PC-9 (cell line): Measurements from ENCODE around the gene PINLYP. TPM values are rescaled to one million over a fixed set of nuclear protein-coding genes. Genes with fewer than 3 reads are reported as not detected.
A peak's percentile ranks its signal among the peaks of the same experiment; 100 is the strongest.

Source experiments
- BruUV-seq: library from RNA; stranded (reverse); fragments of 400-500 nt; replicated peaks from 2 replicates; lab custom pipeline; 2021; lab: Mats Ljungman, UMichigan
- CTCF ChIA-PET: fragments of 300-600 bp; sonication (Branson Sonifier 250); formaldehyde crosslinking; loops from one replicate; lab custom pipeline; 2022; ENCODE audit warnings: antibody characterized with exemption; lab: Charles Lee
- POLR2A ChIA-PET: fragments of 300-600 bp; sonication (Branson Sonifier 250); formaldehyde crosslinking; loops from one replicate; lab custom pipeline; 2022; ENCODE audit warnings: antibody characterized with exemption; ENCODE audit not compliant: unreplicated experiment; lab: Charles Lee
- DNase-seq, 2 experiments: peaks; one replicate each; pipeline versions ENCODE4 v3.0.0 to v3.0.0-alpha.2; 2015 to 2022; ENCODE audit warnings: mixed read lengths in 1 of 2
- H2AFZ ChIP-seq: fragments of 200-600 bp; sonication (generic); 2 replicates; pipeline ENCODE4 v1.8.1; 2017; ENCODE audit warnings: antibody characterized with exemption
- H3F3A ChIP-seq: fragments of 200-600 bp; sonication (generic); 2 replicates; pipeline ENCODE4 v1.8.1; 2017; ENCODE audit warnings: antibody characterized with exemption, mild to moderate bottlenecking, low read depth; ENCODE audit not compliant: insufficient read depth
- H3K27ac ChIP-seq: fragments of 200-600 bp; sonication (generic); 2 replicates; pipeline ENCODE4 v1.6.1; 2016; ENCODE audit warnings: mixed run types
- H3K27me3 ChIP-seq: fragments of 200-600 bp; sonication (generic); 2 replicates; pipeline ENCODE4 v1.6.1; 2016; ENCODE audit warnings: low read depth, mixed run types; ENCODE audit not compliant: insufficient read depth
- H3K36me3 ChIP-seq: fragments of 200-600 bp; sonication (generic); 2 replicates; pipeline ENCODE4 v1.6.1; 2016; ENCODE audit warnings: low read depth, mixed run types
- H3K4me1 ChIP-seq: fragments of 200-600 bp; sonication (generic); replicated peaks from 2 replicates; pipeline ENCODE4 v1.6.1; 2016; ENCODE audit warnings: mixed run types; ENCODE audit not compliant: insufficient read depth
- H3K4me2 ChIP-seq: fragments of 200-600 bp; sonication (generic); 2 replicates; pipeline ENCODE4 v1.6.1; 2017; ENCODE audit warnings: mixed run types
- H3K4me3 ChIP-seq: fragments of 200-600 bp; sonication (generic); 2 replicates; pipeline ENCODE4 v1.6.1; 2016; ENCODE audit warnings: mixed run types
- H3K79me2 ChIP-seq: fragments of 200-600 bp; sonication (generic); 2 replicates; pipeline ENCODE4 v1.6.1; 2017; ENCODE audit warnings: low read depth, mixed run types
- H3K9me2 ChIP-seq: fragments of 200-600 bp; sonication (generic); 2 replicates; pipeline ENCODE4 v1.8.1; 2017; ENCODE audit warnings: mild to moderate bottlenecking; ENCODE audit not compliant: insufficient read depth
- H3K9me3 ChIP-seq: fragments of 200-600 bp; sonication (generic); 2 replicates; pipeline ENCODE4 v1.8.1; 2016; ENCODE audit warnings: low read depth; ENCODE audit not compliant: insufficient read depth
- H4K20me1 ChIP-seq: fragments of 200-600 bp; sonication (generic); 2 replicates; pipeline ENCODE4 v1.8.1; 2017; ENCODE audit not compliant: insufficient read depth
- EZH2 ChIP-seq: fragments of 200-600 bp; sonication (generic); IDR thresholded peaks from 2 replicates; pipeline ENCODE4 v1.8.0; 2017; ENCODE audit warnings: antibody characterized with exemption, low read depth
- intact Hi-C: fragments of 100-400 bp; cut with micrococcal nuclease; formaldehyde crosslinking; loops from one replicate; pipeline ENCODE4 v1.10.0; 2022; ENCODE audit not compliant: unreplicated experiment
- total RNA-seq: library from RNA; stranded (reverse); gene quantifications from 2 replicates; pipeline ENCODE4 v1.2.3, GENCODE V29; 2021
- TF ChIP-seq, protein P1 (sequence below): fragments of 200-600 bp; sonication (generic); conservative IDR thresholded peaks from 2 replicates; pipeline ENCODE4 v1.6.1; 2017; ENCODE audit warnings: mixed run types, antibody characterized with exemption, mild to moderate bottlenecking, moderate library complexity

Gene PINLYP
- total RNA-seq, 1 experiment from 2014 or later, result 2.0 TPM

DNA sequence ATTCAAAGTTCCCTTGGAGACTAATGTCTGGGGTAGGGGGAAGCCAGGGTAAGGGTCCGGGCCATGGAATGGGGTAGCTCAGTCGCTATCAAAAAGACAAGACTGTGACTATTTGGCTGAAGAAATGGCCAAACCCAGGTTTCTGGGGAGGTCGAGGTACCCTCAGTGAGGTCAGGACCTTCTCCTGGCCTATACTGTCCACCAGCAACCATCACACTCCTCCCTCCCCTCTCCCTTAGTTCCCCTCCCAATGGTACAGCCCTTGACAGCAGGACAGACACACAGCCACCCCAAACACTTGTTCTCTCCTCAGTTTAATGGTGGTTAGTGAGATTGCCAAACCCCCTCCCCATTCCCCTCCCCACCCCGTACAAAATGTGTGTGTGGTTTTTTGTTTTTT lies 46.5 kb downstream of the PINLYP start:
- intact Hi-C loops, result no loop called here
- DNase-seq, result no peak
- Histone ChIP-seq H3K27me3 (no peaks in the 10 kb centered on the region), H2AFZ (no peak overlapping the region), H3K27ac (peak overlapping the region; percentile 19; the same call in 1 of the 2 replicates), H3K9me3 (no peaks in the 10 kb centered on the region), H3K4me2 (no peak overlapping the region), H3K9me2 (no peaks in the 10 kb centered on the region), H3K4me1 (peaks cover 9% of the 10 kb centered on the region), H3K79me2 (peaks cover 23% of the 10 kb centered on the region), H3K36me3 (no peaks in the 10 kb centered on the region), H3K4me3 (no peak overlapping the region), H4K20me1 (no peaks in the 10 kb centered on the region), H3F3A (peaks cover 28% of the 10 kb centered on the region; the same call in 1 of the 2 replicates)
- TF ChIP-seq EZH2, result no peak
- TF ChIP-seq, protein P1, sequence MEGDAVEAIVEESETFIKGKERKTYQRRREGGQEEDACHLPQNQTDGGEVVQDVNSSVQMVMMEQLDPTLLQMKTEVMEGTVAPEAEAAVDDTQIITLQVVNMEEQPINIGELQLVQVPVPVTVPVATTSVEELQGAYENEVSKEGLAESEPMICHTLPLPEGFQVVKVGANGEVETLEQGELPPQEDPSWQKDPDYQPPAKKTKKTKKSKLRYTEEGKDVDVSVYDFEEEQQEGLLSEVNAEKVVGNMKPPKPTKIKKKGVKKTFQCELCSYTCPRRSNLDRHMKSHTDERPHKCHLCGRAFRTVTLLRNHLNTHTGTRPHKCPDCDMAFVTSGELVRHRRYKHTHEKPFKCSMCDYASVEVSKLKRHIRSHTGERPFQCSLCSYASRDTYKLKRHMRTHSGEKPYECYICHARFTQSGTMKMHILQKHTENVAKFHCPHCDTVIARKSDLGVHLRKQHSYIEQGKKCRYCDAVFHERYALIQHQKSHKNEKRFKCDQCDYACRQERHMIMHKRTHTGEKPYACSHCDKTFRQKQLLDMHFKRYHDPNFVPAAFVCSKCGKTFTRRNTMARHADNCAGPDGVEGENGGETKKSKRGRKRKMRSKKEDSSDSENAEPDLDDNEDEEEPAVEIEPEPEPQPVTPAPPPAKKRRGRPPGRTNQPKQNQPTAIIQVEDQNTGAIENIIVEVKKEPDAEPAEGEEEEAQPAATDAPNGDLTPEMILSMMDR, result no peak
- BruUV-seq, result no TSS peak
- ChIA-PET CTCF (no interaction called here), POLR2A (no interaction called here)

DNA sequence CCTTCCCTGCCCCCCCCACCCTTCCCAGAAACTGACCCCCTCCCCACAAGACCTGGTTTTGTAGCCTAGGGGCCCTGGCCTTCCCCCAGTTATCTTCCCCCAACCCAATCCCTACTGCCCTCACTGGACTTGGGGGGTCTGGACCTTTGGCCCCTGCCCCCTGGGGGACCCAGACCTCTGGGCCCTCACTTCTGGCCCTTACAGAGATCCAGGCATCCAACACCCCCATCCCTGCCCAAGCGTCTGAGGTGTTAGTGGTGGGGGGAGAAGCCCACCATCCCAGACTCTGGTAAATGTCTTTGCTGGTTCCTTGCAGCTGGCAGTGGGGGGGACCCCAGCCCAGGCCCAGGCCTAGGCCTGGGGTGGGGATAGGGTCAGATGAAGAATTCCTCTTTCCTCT lies 47.4 kb downstream of the PINLYP start:
- H3K36me3 ChIP-seq, result no peaks in the 10 kb centered on the region
- H4K20me1 ChIP-seq, result no peaks in the 10 kb centered on the region
- H3K4me1 ChIP-seq, result peaks cover 9% of the 10 kb centered on the region
- DNase-seq, result no peak
- BruUV-seq, result no TSS peak
- H3K79me2 ChIP-seq, result peaks cover 21% of the 10 kb centered on the region
- no peak overlapping the region for H2AFZ ChIP-seq
- no peak overlapping the region for H3K4me3 ChIP-seq
- ChIA-PET POLR2A (no interaction called here), CTCF (no interaction called here)
- H3K27me3 ChIP-seq, result no peaks in the 10 kb centered on the region
- no peak overlapping the region for H3K27ac ChIP-seq
- H3F3A ChIP-seq, result peaks cover 28% of the 10 kb centered on the region; the same call in 1 of the 2 replicates
- H3K9me2 ChIP-seq, result no peaks in the 10 kb centered on the region
- TF ChIP-seq EZH2, result no peak
- TF ChIP-seq, protein P1, result no peak
- H3K4me2 ChIP-seq, result no peak overlapping the region
- no peaks in the 10 kb centered on the region for H3K9me3 ChIP-seq
- intact Hi-C loops, result no loop called here

DNA sequence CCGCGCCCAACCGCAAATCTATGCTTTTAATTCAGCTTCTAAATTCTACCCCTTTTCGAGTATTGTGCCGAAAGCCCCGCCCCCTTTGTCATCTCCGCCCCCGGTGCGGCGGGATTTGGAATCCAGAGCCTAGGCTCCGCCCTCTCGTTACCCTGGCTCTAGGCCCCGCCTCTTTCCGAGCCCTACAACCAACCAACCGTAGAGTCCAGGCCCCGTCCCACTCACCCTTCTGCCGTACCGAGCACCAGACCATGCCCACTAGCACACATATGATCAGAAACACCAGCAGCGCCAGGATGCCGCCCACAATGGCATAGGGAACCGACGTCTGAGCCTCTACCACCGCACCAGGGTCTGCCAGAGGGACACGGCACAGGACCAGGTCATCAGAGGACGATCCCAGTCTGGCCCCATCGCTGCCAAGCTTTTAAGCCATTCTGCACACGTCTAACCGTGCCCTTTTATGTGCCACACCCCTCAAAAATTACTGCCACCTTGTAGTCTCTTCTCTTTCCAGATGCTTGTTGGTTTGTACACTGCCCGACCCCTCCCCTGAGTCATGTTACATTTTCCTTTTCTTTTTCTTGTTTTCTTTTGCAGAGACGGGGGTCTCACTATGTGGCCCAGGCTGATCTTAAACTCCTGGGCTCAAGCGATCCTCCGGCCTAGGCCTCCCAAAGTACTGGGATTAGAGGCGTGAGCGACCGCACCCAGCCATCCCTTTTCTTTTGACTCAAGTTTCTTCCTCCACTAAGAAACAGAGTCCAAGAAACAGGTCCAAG lies 48.5 kb downstream of the PINLYP start:
- no peak overlapping the region for H3K4me3 ChIP-seq
- 0 out of 2 replicates have a peak, but pooled peaks cover 12% of the 10 kb centered on the region for H3K79me2 ChIP-seq
- H3K27me3 ChIP-seq, result no peaks in the 10 kb centered on the region
- no peaks in the 10 kb centered on the region for H4K20me1 ChIP-seq
- intact Hi-C loops, result no loop called here
- no peak overlapping the region for H3K4me2 ChIP-seq
- no peaks in the 10 kb centered on the region for H3K36me3 ChIP-seq
- ChIA-PET POLR2A (interaction anchor here (0.7 kb wide), 1 partner anchor 12 kb away, joined by 3 read pairs; no protein-coding TSS in a partner anchor), CTCF (no interaction called here)
- DNase-seq, result no peak
- peaks cover 28% of the 10 kb centered on the region; the same call in 1 of the 2 replicates for H3F3A ChIP-seq
- no peak overlapping the region for H2AFZ ChIP-seq
- peaks cover 9% of the 10 kb centered on the region for H3K4me1 ChIP-seq
- no peaks in the 10 kb centered on the region for H3K9me2 ChIP-seq
- BruUV-seq, result no TSS peak
- H3K9me3 ChIP-seq, result no peaks in the 10 kb centered on the region
- no peak for TF ChIP-seq EZH2
- TF ChIP-seq, protein P1, result no peak
- H3K27ac ChIP-seq, result no peak overlapping the region
